Karpas-422 (cell line): Measurements from ENCODE around the gene FHIT. TPM values are rescaled to one million over a fixed set of nuclear protein-coding genes. Genes with fewer than 3 reads are reported as not detected.

Experiments
- DNase-seq: peaks from one replicate; pipeline ENCODE4 v3.0.0-alpha.2; 2015
- H2AFZ ChIP-seq: fragments of 200-600 bp; sonication (generic); 2 replicates; pipeline ENCODE4 v1.6.1; 2014; ENCODE audit warnings: antibody characterized with exemption, low read length, mixed read lengths
- H3K27ac ChIP-seq: fragments of 200-600 bp; sonication (generic); 2 replicates; pipeline ENCODE4 v1.5.1; 2014; ENCODE audit warnings: mild to moderate bottlenecking, low read length, moderate library complexity
- H3K27me3 ChIP-seq: fragments of 200-600 bp; sonication (generic); 2 replicates; pipeline ENCODE4 v1.6.1; 2014; ENCODE audit warnings: low read length, mixed read lengths
- H3K36me3 ChIP-seq: fragments of 200-600 bp; sonication (generic); 2 replicates; pipeline ENCODE4 v1.6.1; 2014; ENCODE audit warnings: low read length, mixed read lengths; ENCODE audit not compliant: insufficient read depth
- H3K4me1 ChIP-seq: fragments of 200-600 bp; sonication (generic); 2 replicates; pipeline ENCODE4 v1.6.1; 2014; ENCODE audit warnings: mild to moderate bottlenecking, low read length, mixed read lengths
- H3K4me2 ChIP-seq: fragments of 200-600 bp; sonication (generic); 2 replicates; pipeline ENCODE4 v1.6.1; 2014; ENCODE audit warnings: low read length, low read depth, mild to moderate bottlenecking; ENCODE audit not compliant: poor library complexity, severe bottlenecking
- H3K4me3 ChIP-seq: fragments of 200-600 bp; sonication (generic); 2 replicates; pipeline ENCODE4 v1.5.1; 2014; ENCODE audit warnings: mild to moderate bottlenecking, antibody characterized with exemption, low read length, mixed read lengths
- H3K79me2 ChIP-seq: fragments of 200-600 bp; sonication (generic); 2 replicates; pipeline ENCODE4 v1.6.1; 2014; ENCODE audit warnings: mild to moderate bottlenecking, low read length, mixed read lengths
- H3K9ac ChIP-seq: fragments of 200-600 bp; sonication (generic); 2 replicates; pipeline ENCODE4 v1.6.0; 2014; ENCODE audit warnings: low read length
- H3K9me2 ChIP-seq: fragments of 200-600 bp; sonication (generic), shearing (Covaris generic); replicated peaks from 2 replicates; pipeline ENCODE4 v1.6.0; 2014; ENCODE audit warnings: mild to moderate bottlenecking, low read length, moderate library complexity; ENCODE audit not compliant: insufficient read depth
- H3K9me3 ChIP-seq: fragments of 300-700, 200-600 bp; sonication (generic); 2 replicates; pipeline ENCODE4 v1.6.1; 2014; ENCODE audit warnings: low read length, mixed read lengths
- H4K20me1 ChIP-seq: fragments of 200-600 bp; sonication (generic); 2 replicates; pipeline ENCODE4 v1.6.1; 2014; ENCODE audit warnings: mild to moderate bottlenecking, antibody characterized with exemption, low read length, low read depth; ENCODE audit not compliant: insufficient read depth
- total RNA-seq: library from RNA; depleted of rRNA; stranded (reverse); fragments of >200 nt; shearing (Covaris generic); gene quantifications from 2 replicates; pipeline ENCODE4 v1.2.3, GENCODE V29; 2014; ENCODE audit warnings: low replicate concordance

Gene FHIT
- total RNA-seq, 1 experiment from 2014 or later, result not detected

- Histone ChIP-seq H3K27me3 (no peaks in the 10 kb centered on the region), H3K4me3 (no peak overlapping the region), H3K4me2 (no peak overlapping the region), H3K9ac (no peak overlapping the region), H4K20me1 (no peaks in the 10 kb centered on the region), H3K9me2 (no peaks in the 10 kb centered on the region), H3K4me1 (no peaks in the 10 kb centered on the region), H2AFZ (no peak overlapping the region), H3K9me3 (peaks cover 8% of the 10 kb centered on the region), H3K36me3 (no peaks in the 10 kb centered on the region), H3K79me2 (no peaks in the 10 kb centered on the region), H3K27ac (no peak overlapping the region)
- no peak for DNase-seq
Observed at GRCh38 chr3:60175680-60176079, 1075.6 kb downstream of the FHIT start.

DNA sequence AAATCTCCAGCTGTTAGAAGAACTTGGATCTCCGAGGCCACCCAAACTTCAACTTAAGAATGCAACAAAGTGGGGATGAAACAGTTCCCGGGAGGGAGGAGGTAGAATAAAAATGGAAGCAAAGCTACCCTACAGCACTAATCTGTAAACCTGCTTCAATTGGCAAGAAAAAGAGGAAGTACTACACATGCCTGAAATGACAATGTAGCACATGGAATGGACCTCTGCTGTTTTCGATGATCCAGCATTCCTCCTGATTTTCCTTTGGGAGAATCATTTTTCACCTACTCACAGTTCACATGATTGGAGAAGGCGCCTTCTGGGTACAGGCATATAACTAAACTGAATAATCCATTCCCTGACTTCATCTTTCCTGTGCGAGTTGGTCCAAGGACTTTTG lies 1081.5 kb downstream of the FHIT start:
- H3K9ac ChIP-seq, result no peak overlapping the region
- no peaks in the 10 kb centered on the region for H3K79me2 ChIP-seq
- H4K20me1 ChIP-seq, result no peaks in the 10 kb centered on the region
- DNase-seq, result no peak
- H2AFZ ChIP-seq, result no peak overlapping the region
- peaks cover 11% of the 10 kb centered on the region for H3K9me3 ChIP-seq
- no peaks in the 10 kb centered on the region for H3K36me3 ChIP-seq
- no peak overlapping the region for H3K27ac ChIP-seq
- H3K4me2 ChIP-seq, result no peak overlapping the region
- no peaks in the 10 kb centered on the region for H3K27me3 ChIP-seq
- H3K4me1 ChIP-seq, result no peaks in the 10 kb centered on the region
- no peaks in the 10 kb centered on the region for H3K9me2 ChIP-seq
- H3K4me3 ChIP-seq, result no peak overlapping the region

DNA sequence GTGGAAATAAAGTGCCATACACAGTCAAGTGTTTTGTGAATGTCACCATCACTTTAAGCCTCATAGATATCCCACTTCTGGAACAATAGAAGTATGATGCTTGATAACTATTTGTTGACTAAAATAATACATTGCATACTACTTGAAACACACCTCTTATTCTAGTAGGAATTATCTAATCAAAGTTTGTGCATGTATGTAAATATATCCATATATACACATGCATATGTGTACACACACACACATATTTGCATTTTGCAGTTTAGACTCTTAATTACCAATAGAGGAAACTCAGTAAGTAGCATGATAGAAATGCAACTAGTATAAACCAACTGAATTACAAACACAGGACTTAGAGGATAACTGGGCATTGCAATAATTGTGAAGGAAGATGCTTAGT lies 1084.1 kb downstream of the FHIT start:
- H2AFZ ChIP-seq, result no peak overlapping the region
- no peaks in the 10 kb centered on the region for H3K9me2 ChIP-seq
- H3K4me2 ChIP-seq, result no peak overlapping the region
- no peak overlapping the region for H3K4me3 ChIP-seq
- H4K20me1 ChIP-seq, result no peaks in the 10 kb centered on the region
- no peaks in the 10 kb centered on the region for H3K36me3 ChIP-seq
- no peaks in the 10 kb centered on the region for H3K27me3 ChIP-seq
- no peak for DNase-seq
- peaks cover 16% of the 10 kb centered on the region for H3K9me3 ChIP-seq
- no peaks in the 10 kb centered on the region for H3K4me1 ChIP-seq
- H3K27ac ChIP-seq, result no peak overlapping the region
- no peak overlapping the region for H3K9ac ChIP-seq
- no peaks in the 10 kb centered on the region for H3K79me2 ChIP-seq

DNA sequence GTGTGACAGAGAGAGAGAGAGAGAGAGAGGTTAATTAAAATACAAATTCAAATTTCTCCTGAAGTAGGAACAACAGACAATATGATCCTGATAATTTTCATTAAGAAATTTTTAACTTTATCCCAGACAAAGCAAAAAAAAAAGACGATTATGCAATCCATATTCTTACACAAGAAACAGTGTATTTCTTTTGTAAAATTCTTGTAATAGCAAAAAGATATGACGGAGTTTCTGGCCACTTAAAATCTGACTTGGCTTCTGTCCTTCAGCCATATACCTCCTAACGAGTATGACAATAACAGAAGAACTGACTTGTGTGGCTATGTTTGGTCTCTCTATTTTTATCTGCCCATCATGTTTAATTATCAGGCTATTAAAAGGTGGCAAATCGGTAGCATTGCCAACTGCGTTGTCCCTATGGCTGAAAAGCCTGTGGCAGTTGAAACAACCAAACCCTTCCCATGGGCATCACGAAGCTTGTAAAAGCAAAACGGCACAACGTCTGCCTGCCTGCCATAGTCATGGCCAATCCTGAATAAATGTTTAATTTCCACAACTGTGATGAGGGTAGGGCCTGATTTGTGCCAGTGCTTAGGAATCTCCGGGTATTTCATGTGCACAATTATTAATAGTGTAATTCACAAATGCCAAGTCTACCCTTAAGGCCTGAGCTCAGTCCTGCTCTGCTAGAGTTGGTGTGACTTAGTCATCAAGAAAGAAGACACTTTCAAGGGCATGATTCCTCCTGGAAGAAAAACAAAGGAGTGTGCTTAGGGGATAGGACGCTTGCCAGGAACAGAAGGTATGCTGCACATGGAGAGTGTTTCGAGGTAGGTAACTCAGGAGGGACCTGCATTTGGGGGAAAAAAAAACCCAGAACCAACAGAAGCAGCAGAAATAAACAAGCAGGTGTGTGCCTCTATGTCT lies 1090.2 kb downstream of the FHIT start:
- H2AFZ ChIP-seq, result no peak overlapping the region
- no peak overlapping the region for H3K9ac ChIP-seq
- no peak overlapping the region for H3K4me3 ChIP-seq

GRCh38 chr3:60160111-60160821 lies 1091.0 kb downstream of the FHIT start:
- Histone ChIP-seq H3K4me3 (no peak overlapping the region), H3K9ac (no peak overlapping the region), H3K79me2 (no peaks in the 10 kb centered on the region), H3K27ac (no peak overlapping the region), H3K4me2 (no peak overlapping the region), H3K4me1 (no peaks in the 10 kb centered on the region), H4K20me1 (no peaks in the 10 kb centered on the region), H3K9me3 (peaks cover 19% of the 10 kb centered on the region), H3K9me2 (no peaks in the 10 kb centered on the region), H2AFZ (no peak overlapping the region), H3K36me3 (no peaks in the 10 kb centered on the region), H3K27me3 (no peaks in the 10 kb centered on the region)
- no peak for DNase-seq

More for the DNA sequence above, 1090.2 kb downstream of the FHIT start:
- H3K4me2 ChIP-seq, result no peak overlapping the region
- H3K27ac ChIP-seq, result no peak overlapping the region
- H3K9me2 ChIP-seq, result no peaks in the 10 kb centered on the region
- no peak for DNase-seq
- peaks cover 19% of the 10 kb centered on the region for H3K9me3 ChIP-seq
- H4K20me1 ChIP-seq, result no peaks in the 10 kb centered on the region
- H3K4me1 ChIP-seq, result no peaks in the 10 kb centered on the region
- no peaks in the 10 kb centered on the region for H3K79me2 ChIP-seq
- H3K27me3 ChIP-seq, result no peaks in the 10 kb centered on the region
- H3K36me3 ChIP-seq, result no peaks in the 10 kb centered on the region

- peaks cover 15% of the 10 kb centered on the region for H3K9me3 ChIP-seq
- no peaks in the 10 kb centered on the region for H3K9me2 ChIP-seq
- H3K4me2 ChIP-seq, result no peak overlapping the region
- DNase-seq, result no peak
- no peaks in the 10 kb centered on the region for H3K79me2 ChIP-seq
- no peaks in the 10 kb centered on the region for H3K27me3 ChIP-seq
- no peak overlapping the region for H3K27ac ChIP-seq
- H4K20me1 ChIP-seq, result no peaks in the 10 kb centered on the region
- H3K36me3 ChIP-seq, result no peaks in the 10 kb centered on the region
- no peak overlapping the region for H3K9ac ChIP-seq
- H3K4me1 ChIP-seq, result no peaks in the 10 kb centered on the region
- H3K4me3 ChIP-seq, result no peak overlapping the region
- H2AFZ ChIP-seq, result no peak overlapping the region
Observed at GRCh38 chr3:60158035-60158434, 1093.2 kb downstream of the FHIT start.

- peaks cover 11% of the 10 kb centered on the region; the same call in 1 of the 2 replicates for H3K9me3 ChIP-seq
- no peaks in the 10 kb centered on the region for H3K9me2 ChIP-seq
- no peak overlapping the region for H2AFZ ChIP-seq
- no peak overlapping the region for H3K9ac ChIP-seq
- no peak overlapping the region for H3K4me3 ChIP-seq
- no peaks in the 10 kb centered on the region for H3K27me3 ChIP-seq
- no peaks in the 10 kb centered on the region for H3K79me2 ChIP-seq
- H3K27ac ChIP-seq, result no peak overlapping the region
- H3K36me3 ChIP-seq, result no peaks in the 10 kb centered on the region
- no peak overlapping the region for H3K4me2 ChIP-seq
- no peak for DNase-seq
- H4K20me1 ChIP-seq, result no peaks in the 10 kb centered on the region
- no peaks in the 10 kb centered on the region for H3K4me1 ChIP-seq
Observed at GRCh38 chr3:60154011-60154410, 1097.2 kb downstream of the FHIT start.

DNA sequence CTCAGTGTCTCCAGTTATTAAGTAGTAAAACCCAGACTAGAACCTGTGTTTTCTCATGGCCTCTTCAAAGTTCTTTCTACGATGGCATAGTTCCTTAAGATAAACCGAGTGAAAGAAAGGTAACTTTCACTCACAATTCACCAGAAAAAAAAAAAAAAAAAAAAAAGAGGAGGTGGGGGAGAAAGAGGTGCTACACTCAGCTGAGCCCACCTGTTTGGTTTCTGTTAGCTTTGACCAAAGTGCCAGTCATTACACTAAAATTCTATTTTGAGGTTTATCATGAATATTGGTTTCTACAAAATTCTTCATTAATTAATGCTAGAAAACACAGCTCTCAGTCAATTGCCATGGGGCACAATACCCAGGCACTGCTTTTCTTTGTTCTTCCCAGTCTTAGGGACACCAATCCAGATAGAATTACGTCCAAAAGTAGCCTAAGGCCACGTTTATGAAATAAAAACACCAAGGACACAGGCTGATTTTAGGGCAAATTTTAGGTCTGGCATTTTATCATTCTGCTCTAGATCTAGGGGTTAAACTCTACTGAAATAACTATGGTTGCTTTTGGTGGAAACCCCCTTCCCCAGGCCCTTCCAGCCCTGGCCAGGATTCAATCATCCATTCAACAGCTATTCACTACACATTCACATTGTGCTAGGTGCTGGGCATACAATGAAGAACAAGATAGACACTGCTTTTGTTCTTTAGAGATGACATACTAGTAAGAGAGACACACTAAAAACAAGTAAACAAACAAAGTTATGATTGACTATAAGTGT lies 1097.8 kb downstream of the FHIT start:
- Histone ChIP-seq H3K9me2 (no peaks in the 10 kb centered on the region), H3K27me3 (no peaks in the 10 kb centered on the region), H3K9ac (no peak overlapping the region), H3K4me2 (no peak overlapping the region), H4K20me1 (no peaks in the 10 kb centered on the region), H3K4me3 (no peak overlapping the region), H2AFZ (no peak overlapping the region), H3K9me3 (peaks cover 11% of the 10 kb centered on the region; the same call in 1 of the 2 replicates), H3K36me3 (no peaks in the 10 kb centered on the region), H3K79me2 (no peaks in the 10 kb centered on the region), H3K27ac (no peak overlapping the region), H3K4me1 (no peaks in the 10 kb centered on the region)
- no peak for DNase-seq
